Measurements from ENCODE around the gene PIAS2. TPM values are rescaled to one million over a fixed set of nuclear protein-coding genes. Genes with fewer than 3 reads are reported as not detected.
"Not testable (repeated sequence)": the region's sequence is repeated elsewhere in the genome, so short reads cannot be mapped to it uniquely, and the experiment has no call there.

PIAS2 gene
- total RNA-seq, 1 donor from 2014 or later: 36.0 TPM

DNA sequence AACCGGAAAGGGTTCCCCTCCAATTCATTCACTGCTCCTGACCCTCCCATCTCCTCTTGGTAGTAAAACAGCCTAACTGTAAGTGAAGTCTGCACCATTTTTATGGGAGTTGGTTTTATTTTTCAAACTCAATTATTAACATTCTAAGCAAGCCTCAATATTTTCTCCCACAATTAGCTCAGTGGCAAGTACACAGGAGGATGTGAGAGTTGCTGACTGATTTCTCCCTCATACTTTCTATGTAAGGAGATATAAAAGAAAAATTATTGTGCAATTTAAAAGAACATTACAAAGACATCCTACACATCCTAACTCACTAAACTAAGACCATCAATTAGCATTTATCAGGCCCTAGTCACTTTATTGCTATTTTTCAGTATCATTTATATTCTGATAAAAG is 73.9 kb downstream of the PIAS2 start:
- intact Hi-C loops (cut with micrococcal nuclease): no loop called here
- no peaks in the 10 kb centered on the region for H3K27me3 Mint-ChIP-seq
- H3K36me3 Mint-ChIP-seq (ENCODE audit: low read depth): peaks cover 26% of the 10 kb centered on the region
- ChIA-PET CTCF (no interaction called here), POLR2A (no interaction called here)
- TF ChIP-seq, protein P1, sequence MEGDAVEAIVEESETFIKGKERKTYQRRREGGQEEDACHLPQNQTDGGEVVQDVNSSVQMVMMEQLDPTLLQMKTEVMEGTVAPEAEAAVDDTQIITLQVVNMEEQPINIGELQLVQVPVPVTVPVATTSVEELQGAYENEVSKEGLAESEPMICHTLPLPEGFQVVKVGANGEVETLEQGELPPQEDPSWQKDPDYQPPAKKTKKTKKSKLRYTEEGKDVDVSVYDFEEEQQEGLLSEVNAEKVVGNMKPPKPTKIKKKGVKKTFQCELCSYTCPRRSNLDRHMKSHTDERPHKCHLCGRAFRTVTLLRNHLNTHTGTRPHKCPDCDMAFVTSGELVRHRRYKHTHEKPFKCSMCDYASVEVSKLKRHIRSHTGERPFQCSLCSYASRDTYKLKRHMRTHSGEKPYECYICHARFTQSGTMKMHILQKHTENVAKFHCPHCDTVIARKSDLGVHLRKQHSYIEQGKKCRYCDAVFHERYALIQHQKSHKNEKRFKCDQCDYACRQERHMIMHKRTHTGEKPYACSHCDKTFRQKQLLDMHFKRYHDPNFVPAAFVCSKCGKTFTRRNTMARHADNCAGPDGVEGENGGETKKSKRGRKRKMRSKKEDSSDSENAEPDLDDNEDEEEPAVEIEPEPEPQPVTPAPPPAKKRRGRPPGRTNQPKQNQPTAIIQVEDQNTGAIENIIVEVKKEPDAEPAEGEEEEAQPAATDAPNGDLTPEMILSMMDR (IDR thresholded peaks at IDR 0.05): no peak
- DNase-seq: no peak
- no peak overlapping the region for H3K27ac Mint-ChIP-seq
- no peaks in the 10 kb centered on the region for H3K9me3 Mint-ChIP-seq
- no peaks in the 10 kb centered on the region for H3K4me1 Mint-ChIP-seq
- no peak overlapping the region for H3K4me3 Mint-ChIP-seq
- ATAC-seq (ENCODE audit: low read depth): no peak

DNA sequence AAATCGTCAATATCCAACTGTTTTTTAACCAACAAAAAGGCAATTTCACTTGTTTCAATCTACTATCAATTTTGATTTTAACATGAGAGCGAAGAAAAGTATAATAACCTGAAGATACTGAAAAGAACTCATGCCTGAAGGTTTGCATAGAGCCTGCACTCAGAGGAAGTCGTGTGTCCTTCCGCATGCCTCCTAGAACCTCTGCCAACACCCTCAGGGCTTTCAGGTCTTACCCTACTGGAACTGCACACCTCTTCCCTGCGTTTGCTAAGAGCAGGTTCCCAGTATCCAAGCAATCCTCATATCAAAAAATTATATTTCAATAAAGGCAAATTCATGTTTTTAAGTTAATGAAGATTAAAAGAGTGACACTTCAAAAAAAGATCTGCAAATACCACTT is 74.7 kb downstream of the PIAS2 start:
- Mint-ChIP-seq H3K4me3 (no peak overlapping the region), H3K4me1 (no peaks in the 10 kb centered on the region), H3K27ac (no peak overlapping the region), H3K27me3 (no peaks in the 10 kb centered on the region), H3K36me3 (ENCODE audit: low read depth) (peaks cover 28% of the 10 kb centered on the region), H3K9me3 (no peaks in the 10 kb centered on the region)
- DNase-seq: no peak
- no peak for ATAC-seq (ENCODE audit: low read depth)
- TF ChIP-seq, protein P1 (IDR thresholded peaks at IDR 0.05): no peak
- intact Hi-C loops (cut with micrococcal nuclease): no loop called here
- ChIA-PET POLR2A (no interaction called here), CTCF (no interaction called here)

DNA sequence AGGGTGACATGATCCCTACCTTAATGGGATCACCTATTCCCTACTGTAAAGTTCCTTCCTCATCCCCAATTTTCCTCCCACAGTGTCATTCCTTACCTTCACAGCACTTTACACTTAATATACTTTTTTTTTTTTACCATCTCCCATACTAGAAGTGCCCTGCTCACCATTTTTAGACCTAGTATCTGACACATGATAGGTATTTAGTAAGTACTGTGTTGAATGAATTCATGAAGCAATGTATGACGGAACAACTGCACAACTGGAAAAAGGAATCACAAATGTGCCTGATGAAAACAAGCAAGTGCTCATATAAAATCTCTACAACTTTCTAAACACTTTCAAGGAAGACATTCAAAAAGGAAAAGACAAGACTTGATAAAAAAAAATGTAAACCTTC is 83.4 kb downstream of the PIAS2 start:
- Mint-ChIP-seq H3K9me3 (no peaks in the 10 kb centered on the region), H3K27ac (no peak overlapping the region), H3K4me3 (no peak overlapping the region), H3K4me1 (no peaks in the 10 kb centered on the region), H3K27me3 (no peaks in the 10 kb centered on the region), H3K36me3 (ENCODE audit: low read depth) (peaks cover 54% of the 10 kb centered on the region)
- ATAC-seq (ENCODE audit: low read depth): no peak
- ChIA-PET POLR2A (no interaction called here), CTCF (no interaction called here)
- DNase-seq: no peak
- intact Hi-C loops (cut with micrococcal nuclease): no loop called here
- TF ChIP-seq, protein P1 (IDR thresholded peaks at IDR 0.05): no peak

DNA sequence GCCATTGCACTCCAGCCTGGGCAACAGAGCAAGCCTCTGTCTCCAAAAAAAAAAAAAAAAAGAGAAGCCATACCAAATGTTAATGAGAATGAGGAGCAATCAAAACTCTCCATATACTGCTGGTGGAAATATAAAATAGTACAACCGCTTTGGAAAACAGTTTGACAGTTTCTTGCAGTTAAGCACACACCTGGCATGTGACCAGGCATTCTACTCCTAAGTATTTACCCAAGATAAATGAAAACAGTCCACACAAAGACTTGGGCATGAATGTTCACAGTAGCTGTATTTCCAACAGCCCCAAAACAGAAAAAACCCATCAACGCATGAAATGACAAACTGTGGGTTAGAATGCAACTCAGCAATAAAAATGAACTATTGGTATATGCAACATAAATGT is 84.5 kb downstream of the PIAS2 start:
- ChIA-PET POLR2A (no interaction called here), CTCF (no interaction called here)
- TF ChIP-seq, protein P1 (IDR thresholded peaks at IDR 0.05): no peak
- Mint-ChIP-seq H3K27ac (no peak overlapping the region), H3K4me1 (no peaks in the 10 kb centered on the region), H3K27me3 (no peaks in the 10 kb centered on the region), H3K9me3 (no peaks in the 10 kb centered on the region), H3K4me3 (no peak overlapping the region), H3K36me3 (ENCODE audit: low read depth) (peaks cover 64% of the 10 kb centered on the region)
- intact Hi-C loops (cut with micrococcal nuclease): no loop called here
- no peak for ATAC-seq (ENCODE audit: low read depth)
- DNase-seq: no peak

DNA sequence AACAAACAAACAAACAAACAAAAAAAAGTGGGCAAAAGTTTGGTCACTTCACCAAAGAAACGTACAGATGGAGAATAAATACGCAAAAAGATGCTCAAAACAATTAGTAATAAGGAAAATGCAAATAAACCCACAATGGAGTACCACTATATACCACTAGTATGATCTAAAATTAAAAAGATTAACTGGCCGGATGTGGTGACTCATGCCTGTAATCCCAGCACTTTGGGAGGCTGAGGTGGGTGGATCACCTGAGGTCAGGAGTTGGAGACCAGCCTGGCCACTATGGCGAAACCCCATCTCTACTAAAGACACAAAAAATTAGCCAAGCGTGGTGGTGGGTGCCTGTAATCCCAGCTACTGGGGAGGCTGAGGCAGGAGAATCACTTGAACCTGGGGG is 84.9 kb downstream of the PIAS2 start:
- DNase-seq; H3K4me3 Mint-ChIP-seq; H3K27ac Mint-ChIP-seq; CTCF ChIA-PET; H3K9me3 Mint-ChIP-seq; POLR2A ChIA-PET; H3K27me3 Mint-ChIP-seq; H3K4me1 Mint-ChIP-seq; intact Hi-C loops (cut with micrococcal nuclease); ATAC-seq (ENCODE audit: low read depth): not testable (repeated sequence)
- H3K36me3 Mint-ChIP-seq (ENCODE audit: low read depth): peaks cover 66% of the 10 kb centered on the region

DNA sequence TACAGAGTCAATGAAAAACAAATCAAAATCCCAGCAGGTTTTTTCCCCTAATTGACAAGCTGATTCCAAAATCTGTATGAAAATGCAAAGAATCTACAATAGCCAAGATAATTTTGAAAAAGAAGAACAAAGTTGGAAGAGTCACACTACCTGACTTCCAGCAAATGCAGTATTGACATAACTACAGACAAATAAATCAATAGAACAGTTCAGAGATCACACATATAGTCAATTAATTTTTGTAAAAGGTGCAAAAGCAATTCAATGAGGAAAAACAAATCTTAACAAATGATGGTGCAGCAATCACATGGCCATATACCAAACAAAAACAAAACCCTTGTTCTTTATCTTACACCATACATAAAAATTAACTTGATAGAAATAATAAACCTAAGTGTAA is 85.9 kb downstream of the PIAS2 start:
- CTCF ChIA-PET: no interaction called here
- Mint-ChIP-seq H3K9me3 (no peaks in the 10 kb centered on the region), H3K4me1 (no peaks in the 10 kb centered on the region), H3K27me3 (no peaks in the 10 kb centered on the region), H3K36me3 (ENCODE audit: low read depth) (peaks cover 68% of the 10 kb centered on the region), H3K27ac (no peak overlapping the region), H3K4me3 (no peak overlapping the region)
- TF ChIP-seq, protein P1 (IDR thresholded peaks at IDR 0.05): no peak
- intact Hi-C loops (cut with micrococcal nuclease): no loop called here
- DNase-seq: no peak
- POLR2A ChIA-PET: no interaction called here
- no peak for ATAC-seq (ENCODE audit: low read depth)
